ENCODE data around the gene DCTN3.

- TF ChIP-seq, protein P1, sequence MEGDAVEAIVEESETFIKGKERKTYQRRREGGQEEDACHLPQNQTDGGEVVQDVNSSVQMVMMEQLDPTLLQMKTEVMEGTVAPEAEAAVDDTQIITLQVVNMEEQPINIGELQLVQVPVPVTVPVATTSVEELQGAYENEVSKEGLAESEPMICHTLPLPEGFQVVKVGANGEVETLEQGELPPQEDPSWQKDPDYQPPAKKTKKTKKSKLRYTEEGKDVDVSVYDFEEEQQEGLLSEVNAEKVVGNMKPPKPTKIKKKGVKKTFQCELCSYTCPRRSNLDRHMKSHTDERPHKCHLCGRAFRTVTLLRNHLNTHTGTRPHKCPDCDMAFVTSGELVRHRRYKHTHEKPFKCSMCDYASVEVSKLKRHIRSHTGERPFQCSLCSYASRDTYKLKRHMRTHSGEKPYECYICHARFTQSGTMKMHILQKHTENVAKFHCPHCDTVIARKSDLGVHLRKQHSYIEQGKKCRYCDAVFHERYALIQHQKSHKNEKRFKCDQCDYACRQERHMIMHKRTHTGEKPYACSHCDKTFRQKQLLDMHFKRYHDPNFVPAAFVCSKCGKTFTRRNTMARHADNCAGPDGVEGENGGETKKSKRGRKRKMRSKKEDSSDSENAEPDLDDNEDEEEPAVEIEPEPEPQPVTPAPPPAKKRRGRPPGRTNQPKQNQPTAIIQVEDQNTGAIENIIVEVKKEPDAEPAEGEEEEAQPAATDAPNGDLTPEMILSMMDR (IDR thresholded peaks at IDR 0.05) = no peak
- no peak for TF ChIP-seq POLR2A (IDR thresholded peaks at IDR 0.05)
These were observed 33.0 kb downstream of the DCTN3 start for GRCh38 chr9:34587271-34587670.
